ENCODE results near the gene TMEM47. TPM values are rescaled to one million over a fixed set of nuclear protein-coding genes. Genes with fewer than 3 reads are reported as not detected.

TMEM47 gene
- total RNA-seq, 1 experiment from 2014 or later, result 4.7 TPM

GRCh38 chrX:34586936-34587335, 70.1 kb downstream of the TMEM47 start:
- no peaks in the 10 kb centered on the region for H3K4me1 ChIP-seq (ENCODE audit: insufficient read depth, low read length)
- no peaks in the 10 kb centered on the region for H3K9me2 ChIP-seq (replicated peaks; ENCODE audit: low read length)
- ATAC-seq (no peak), DNase-seq (no peak)
- CTCF ChIA-PET, result no interaction called here
- H3K9ac ChIP-seq (ENCODE audit: low read length), result no peak overlapping the region
- POLR2A ChIA-PET (ENCODE audit: unreplicated experiment), result no interaction called here
- intact Hi-C loops (cut with micrococcal nuclease), result no loop called here
- H4K20me1 ChIP-seq (ENCODE audit: low read length), result no peaks in the 10 kb centered on the region
- no peak overlapping the region for H3K4me3 ChIP-seq (ENCODE audit: low read length)
- H3K79me2 ChIP-seq (ENCODE audit: low read length), result no peaks in the 10 kb centered on the region
- H3F3A ChIP-seq (ENCODE audit: low read length, unreplicated experiment), result no peaks in the 10 kb centered on the region
- no TSS peak for BruUV-seq (replicated peaks)
- H3K36me3 ChIP-seq (ENCODE audit: low read depth, low read length), result no peaks in the 10 kb centered on the region
- no peak overlapping the region for H3K4me2 ChIP-seq (ENCODE audit: low read length)
- H3K27me3 ChIP-seq (ENCODE audit: low read length), result no peaks in the 10 kb centered on the region
- no peak overlapping the region for H3K27ac ChIP-seq (ENCODE audit: low read length)
- no peak for TF ChIP-seq CTCF (conservative IDR thresholded peaks at IDR 0.05; ENCODE audit: low read depth, low read length)
- TF ChIP-seq EZH2phosphoT487 (IDR thresholded peaks at IDR 0.05; ENCODE audit: borderline replicate concordance, low read length), result no peak
- no peak for TF ChIP-seq EZH2 (IDR thresholded peaks at IDR 0.05; ENCODE audit: low read length, unreplicated experiment)
- no peak overlapping the region for H2AFZ ChIP-seq (ENCODE audit: low read length)
- no peaks in the 10 kb centered on the region for H3K9me3 ChIP-seq (ENCODE audit: low read length)

GRCh38 chrX:34586346-34586911, 70.7 kb downstream of the TMEM47 start:
- CTCF ChIA-PET, result no interaction called here
- H3K4me3 ChIP-seq (ENCODE audit: low read length), result no peak overlapping the region
- H3K27me3 ChIP-seq (ENCODE audit: low read length), result no peaks in the 10 kb centered on the region
- no peak overlapping the region for H3K4me2 ChIP-seq (ENCODE audit: low read length)
- H3F3A ChIP-seq (ENCODE audit: low read length, unreplicated experiment), result no peaks in the 10 kb centered on the region
- H3K36me3 ChIP-seq (ENCODE audit: low read depth, low read length), result no peaks in the 10 kb centered on the region
- no peak overlapping the region for H3K9ac ChIP-seq (ENCODE audit: low read length)
- TF ChIP-seq CTCF (conservative IDR thresholded peaks at IDR 0.05; ENCODE audit: low read depth, low read length), result no peak
- no peak for TF ChIP-seq EZH2phosphoT487 (IDR thresholded peaks at IDR 0.05; ENCODE audit: borderline replicate concordance, low read length)
- no peak for TF ChIP-seq EZH2 (IDR thresholded peaks at IDR 0.05; ENCODE audit: low read length, unreplicated experiment)
- ATAC-seq (no peak), DNase-seq (no peak)
- H3K27ac ChIP-seq (ENCODE audit: low read length), result no peak overlapping the region
- H2AFZ ChIP-seq (ENCODE audit: low read length), result no peak overlapping the region
- H3K9me2 ChIP-seq (replicated peaks; ENCODE audit: low read length), result no peaks in the 10 kb centered on the region
- intact Hi-C loops (cut with micrococcal nuclease), result no loop called here
- no peaks in the 10 kb centered on the region for H3K9me3 ChIP-seq (ENCODE audit: low read length)
- POLR2A ChIA-PET (ENCODE audit: unreplicated experiment), result no interaction called here
- H3K4me1 ChIP-seq (ENCODE audit: insufficient read depth, low read length), result no peaks in the 10 kb centered on the region
- H3K79me2 ChIP-seq (ENCODE audit: low read length), result no peaks in the 10 kb centered on the region
- no TSS peak for BruUV-seq (replicated peaks)
- no peaks in the 10 kb centered on the region for H4K20me1 ChIP-seq (ENCODE audit: low read length)

- Histone ChIP-seq H3K4me1 (ENCODE audit: insufficient read depth, low read length) (no peaks in the 10 kb centered on the region), H3K9me3 (ENCODE audit: low read length) (no peaks in the 10 kb centered on the region), H3K27ac (ENCODE audit: low read length) (no peak overlapping the region), H4K20me1 (ENCODE audit: low read length) (no peaks in the 10 kb centered on the region), H3K4me3 (ENCODE audit: low read length) (no peak overlapping the region), H3K9me2 (replicated peaks; ENCODE audit: low read length) (no peaks in the 10 kb centered on the region), H3F3A (ENCODE audit: low read length, unreplicated experiment) (no peaks in the 10 kb centered on the region), H3K36me3 (ENCODE audit: low read depth, low read length) (no peaks in the 10 kb centered on the region), H3K4me2 (ENCODE audit: low read length) (no peak overlapping the region), H3K79me2 (ENCODE audit: low read length) (no peaks in the 10 kb centered on the region), H2AFZ (ENCODE audit: low read length) (no peak overlapping the region), H3K27me3 (ENCODE audit: low read length) (no peaks in the 10 kb centered on the region), H3K9ac (ENCODE audit: low read length) (no peak overlapping the region)
- TF ChIP-seq EZH2 (IDR thresholded peaks at IDR 0.05; ENCODE audit: low read length, unreplicated experiment) (no peak), EZH2phosphoT487 (IDR thresholded peaks at IDR 0.05; ENCODE audit: borderline replicate concordance, low read length) (no peak), CTCF (conservative IDR thresholded peaks at IDR 0.05; ENCODE audit: low read depth, low read length) (no peak)
- DNase-seq (no peak), ATAC-seq (no peak)
- no TSS peak for BruUV-seq (replicated peaks)
- ChIA-PET POLR2A (ENCODE audit: unreplicated experiment) (no interaction called here), CTCF (no interaction called here)
- intact Hi-C loops (cut with micrococcal nuclease), result no loop called here
Measured at GRCh38 chrX:34585561-34585960, 71.5 kb downstream of the TMEM47 start.
